HEK293 (cell line): Measurements from ENCODE around the gene FGB.

Experiments used
- CTCF ChIA-PET: fragments of 350-600 bp; formaldehyde crosslinking; extraction: SDS; loops from one replicate; lab custom pipeline; 2021; ENCODE audit warnings: antibody characterized with exemption; lab: Yijun Ruan, JAX
- POLR2A ChIA-PET: fragments of 300-600 bp; formaldehyde crosslinking; extraction: SDS; loops from one replicate; lab custom pipeline; 2020; ENCODE audit warnings: antibody characterized with exemption, inconsistent platforms; lab: Yijun Ruan, JAX
- H3K27ac ChIP-seq: fragments of 200-500 bp; sonication (Bioruptor generic); 2 replicates; pipeline ENCODE4 v1.5.1; 2014; ENCODE audit warnings: low read depth, low read length, control low read depth, inconsistent platforms; ENCODE audit errors: extremely low read depth
- H3K36me3 ChIP-seq, 2 experiments: fragments of 200-500 bp in 1 of 2; sonication (Bioruptor generic) in 1 of 2; 1 replicate in 1 of 2; 2 replicates in 1 of 2; pipeline ENCODE4 v1.5.1; 2014 to 2017; ENCODE audit warnings: inconsistent platforms in 2 of 2, low read length in 2 of 2; ENCODE audit not compliant: control insufficient read depth in 2 of 2, insufficient read depth in 1 of 2
- H3K4me1 ChIP-seq: fragments of 200-500 bp; sonication (Bioruptor generic); 2 replicates; pipeline ENCODE4 v1.5.1; 2014; ENCODE audit warnings: mild to moderate bottlenecking, low read length, inconsistent platforms; ENCODE audit not compliant: control insufficient read depth, insufficient read depth
- H3K4me3 ChIP-seq: 2 replicates; pipeline ENCODE4 v1.5.1; 2011; ENCODE audit warnings: low read depth, mild to moderate bottlenecking, control low read depth, low read length, moderate library complexity
- H3K9me3 ChIP-seq: fragments of 200-500 bp; sonication (Bioruptor generic); 2 replicates; pipeline ENCODE4 v1.5.1; 2014; ENCODE audit warnings: low read depth, low read length, inconsistent platforms; ENCODE audit not compliant: control insufficient read depth, insufficient read depth
- GFI1B ChIP-seq: fragments of 450-650 bp; formaldehyde crosslinking; IDR thresholded peaks from 2 replicates; pipeline ENCODE4 v1.5.1; 2016; ENCODE audit warnings: missing biosample characterization, missing genetic modification characterization
- GLIS2 ChIP-seq: fragments of 450-650 bp; formaldehyde crosslinking; IDR thresholded peaks from 2 replicates; pipeline ENCODE4 v1.5.1; 2016; ENCODE audit warnings: missing biosample characterization, missing genetic modification characterization
- HOXC10 ChIP-seq: sonication (generic); formaldehyde crosslinking; IDR thresholded peaks from 2 replicates; pipeline ENCODE4 v1.8.1; 2023; ENCODE audit warnings: mild to moderate bottlenecking, missing genetic modification reagents
- HOXD13 ChIP-seq: sonication (generic); formaldehyde crosslinking; IDR thresholded peaks from 2 replicates; pipeline ENCODE4 v1.8.0; 2022; ENCODE audit warnings: missing genetic modification reagents, borderline replicate concordance
- PRDM1 ChIP-seq: fragments of 450-650 bp; formaldehyde crosslinking; IDR thresholded peaks from 2 replicates; pipeline ENCODE4; 2016; ENCODE audit warnings: missing biosample characterization, missing genetic modification characterization
- SALL2 ChIP-seq: fragments of 450-650 bp; formaldehyde crosslinking; IDR thresholded peaks from 2 replicates; pipeline ENCODE4 v1.5.0; 2017; ENCODE audit warnings: missing biosample characterization, mild to moderate bottlenecking, missing genetic modification characterization, borderline replicate concordance
- SP2 ChIP-seq: fragments of 450-650 bp; formaldehyde crosslinking; IDR thresholded peaks from 2 replicates; pipeline ENCODE4 v1.5.1; 2016; ENCODE audit warnings: missing biosample characterization, missing genetic modification characterization
- TCF7L2 ChIP-seq: IDR thresholded peaks from 2 replicates; pipeline ENCODE4 v1.6.1; 2011; ENCODE audit warnings: low read depth, mild to moderate bottlenecking, inconsistent platforms, low read length, moderate library complexity, borderline replicate concordance
- TRIM28 ChIP-seq: IDR thresholded peaks from 2 replicates; pipeline ENCODE4 v1.6.1; 2011; ENCODE audit warnings: low read length, control low read depth, borderline replicate concordance
- ZFP3 ChIP-seq: fragments of 450-650 bp; formaldehyde crosslinking; IDR thresholded peaks from 2 replicates; pipeline ENCODE4 v1.5.1; 2016; ENCODE audit warnings: low read depth, missing biosample characterization, missing genetic modification characterization
- ZNF202 ChIP-seq: fragments of 450-650 bp; formaldehyde crosslinking; IDR thresholded peaks from 2 replicates; pipeline ENCODE4 v1.5.1; 2016; ENCODE audit warnings: missing biosample characterization, missing genetic modification characterization, borderline replicate concordance
- ZNF248 ChIP-seq: fragments of 450-650 bp; formaldehyde crosslinking; IDR thresholded peaks from 2 replicates; pipeline ENCODE4 v1.5.1; 2017; ENCODE audit warnings: missing biosample characterization, missing genetic modification characterization
- ZNF341 ChIP-seq: fragments of 450-650 bp; formaldehyde crosslinking; IDR thresholded peaks from 2 replicates; pipeline ENCODE4; 2016; ENCODE audit warnings: low read depth, missing biosample characterization, missing genetic modification characterization
- ZNF350 ChIP-seq: fragments of 450-650 bp; formaldehyde crosslinking; IDR thresholded peaks from 2 replicates; pipeline ENCODE4 v1.5.0; 2017; ENCODE audit warnings: missing biosample characterization, mild to moderate bottlenecking, missing genetic modification characterization
- ZNF416 ChIP-seq: fragments of 450-650 bp; formaldehyde crosslinking; IDR thresholded peaks from 2 replicates; pipeline ENCODE4 v1.5.1; 2016; ENCODE audit warnings: missing biosample characterization, missing genetic modification characterization
- ZNF501 ChIP-seq: fragments of 450-650 bp; formaldehyde crosslinking; IDR thresholded peaks from 2 replicates; pipeline ENCODE4 v1.5.1; 2016; ENCODE audit warnings: missing biosample characterization, missing genetic modification characterization
- ZNF555 ChIP-seq: fragments of 450-650 bp; formaldehyde crosslinking; conservative IDR thresholded peaks from 2 replicates; pipeline ENCODE4 v1.5.1; 2017; ENCODE audit warnings: missing biosample characterization, mild to moderate bottlenecking, missing genetic modification characterization, inconsistent platforms
- ZNF830 ChIP-seq: fragments of 450-650 bp; IDR thresholded peaks from 2 replicates; pipeline ENCODE4 v1.5.0; 2018; ENCODE audit warnings: missing biosample characterization, missing genetic modification characterization, low read depth, mild to moderate bottlenecking, moderate library complexity
- ZSCAN30 ChIP-seq: fragments of 450-650 bp; IDR thresholded peaks from 2 replicates; pipeline ENCODE4 v1.5.1; 2018; ENCODE audit warnings: missing biosample characterization, mild to moderate bottlenecking, missing genetic modification characterization, moderate library complexity
- TF ChIP-seq, protein P1 (sequence below): fragments of 450-650 bp; formaldehyde crosslinking; IDR thresholded peaks from 2 replicates; pipeline ENCODE4 v1.5.1; 2016; ENCODE audit warnings: missing biosample characterization, missing genetic modification characterization
- TF ChIP-seq, protein P2 (sequence below): fragments of 450-650 bp; formaldehyde crosslinking; IDR thresholded peaks from 2 replicates; pipeline ENCODE4 v1.5.1; 2016; ENCODE audit warnings: missing biosample characterization, missing genetic modification characterization
- TF ChIP-seq, protein P3 (sequence below): fragments of 450-650 bp; IDR thresholded peaks from 2 replicates; pipeline ENCODE4 v1.5.1; 2018; ENCODE audit warnings: missing biosample characterization, missing genetic modification characterization
- TF ChIP-seq, protein P4 (sequence below): fragments of 450-650 bp; formaldehyde crosslinking; IDR thresholded peaks from 2 replicates; pipeline ENCODE4 v1.5.1; 2017; ENCODE audit warnings: missing biosample characterization, missing genetic modification characterization

FGB gene

DNA sequence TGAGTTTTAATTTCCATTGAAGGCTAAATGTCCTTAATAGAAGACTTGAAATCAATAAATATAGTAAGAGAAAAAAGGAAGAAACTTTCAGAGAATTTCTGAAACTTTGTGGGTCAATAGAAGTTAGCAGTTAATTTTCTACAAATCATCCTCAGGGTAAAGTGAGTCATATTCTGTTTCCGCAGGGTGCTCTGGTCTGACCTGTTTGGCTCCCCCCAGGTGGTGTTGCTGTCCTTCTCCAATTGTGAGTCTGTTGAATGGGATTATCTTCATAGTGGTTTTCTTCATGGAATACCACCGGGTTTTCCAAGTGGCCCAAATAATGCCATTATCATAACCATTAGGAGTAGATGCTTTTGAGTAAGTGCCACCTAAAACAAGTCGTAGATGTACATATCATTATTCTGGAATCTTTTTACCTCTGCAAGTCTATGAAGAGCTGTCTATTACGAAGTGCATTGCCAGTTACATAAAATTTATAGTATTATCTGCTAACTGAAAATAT lies 41.9 kb downstream of the FGB start:
- H3K4me1 ChIP-seq = no peaks in the 10 kb centered on the region
- no peak overlapping the region for H3K27ac ChIP-seq
- no peak for TF ChIP-seq SP2 (tag by site-specific recombination)
- TF ChIP-seq ZNF202 (tag by site-specific recombination) = no peak
- TF ChIP-seq ZNF350 (tag by site-specific recombination) = no peak
- no peak for TF ChIP-seq TCF7L2
- no peak for TF ChIP-seq SALL2 (tag by site-specific recombination)
- TF ChIP-seq ZFP3 (tag by site-specific recombination) = no peak
- no peak for TF ChIP-seq ZSCAN30
- TF ChIP-seq ZNF501 (tag by site-specific recombination) = no peak
- TF ChIP-seq, protein P1, sequence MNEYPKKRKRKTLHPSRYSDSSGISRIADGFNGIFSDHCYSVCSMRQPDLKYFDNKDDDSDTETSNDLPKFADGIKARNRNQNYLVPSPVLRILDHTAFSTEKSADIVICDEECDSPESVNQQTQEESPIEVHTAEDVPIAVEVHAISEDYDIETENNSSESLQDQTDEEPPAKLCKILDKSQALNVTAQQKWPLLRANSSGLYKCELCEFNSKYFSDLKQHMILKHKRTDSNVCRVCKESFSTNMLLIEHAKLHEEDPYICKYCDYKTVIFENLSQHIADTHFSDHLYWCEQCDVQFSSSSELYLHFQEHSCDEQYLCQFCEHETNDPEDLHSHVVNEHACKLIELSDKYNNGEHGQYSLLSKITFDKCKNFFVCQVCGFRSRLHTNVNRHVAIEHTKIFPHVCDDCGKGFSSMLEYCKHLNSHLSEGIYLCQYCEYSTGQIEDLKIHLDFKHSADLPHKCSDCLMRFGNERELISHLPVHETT = no peak
- TF ChIP-seq GFI1B (tag by site-specific recombination) = no peak
- TF ChIP-seq GLIS2 (tag by site-specific recombination) = no peak
- no peak for TF ChIP-seq HOXD13
- no peak for TF ChIP-seq TRIM28
- TF ChIP-seq, protein P2, sequence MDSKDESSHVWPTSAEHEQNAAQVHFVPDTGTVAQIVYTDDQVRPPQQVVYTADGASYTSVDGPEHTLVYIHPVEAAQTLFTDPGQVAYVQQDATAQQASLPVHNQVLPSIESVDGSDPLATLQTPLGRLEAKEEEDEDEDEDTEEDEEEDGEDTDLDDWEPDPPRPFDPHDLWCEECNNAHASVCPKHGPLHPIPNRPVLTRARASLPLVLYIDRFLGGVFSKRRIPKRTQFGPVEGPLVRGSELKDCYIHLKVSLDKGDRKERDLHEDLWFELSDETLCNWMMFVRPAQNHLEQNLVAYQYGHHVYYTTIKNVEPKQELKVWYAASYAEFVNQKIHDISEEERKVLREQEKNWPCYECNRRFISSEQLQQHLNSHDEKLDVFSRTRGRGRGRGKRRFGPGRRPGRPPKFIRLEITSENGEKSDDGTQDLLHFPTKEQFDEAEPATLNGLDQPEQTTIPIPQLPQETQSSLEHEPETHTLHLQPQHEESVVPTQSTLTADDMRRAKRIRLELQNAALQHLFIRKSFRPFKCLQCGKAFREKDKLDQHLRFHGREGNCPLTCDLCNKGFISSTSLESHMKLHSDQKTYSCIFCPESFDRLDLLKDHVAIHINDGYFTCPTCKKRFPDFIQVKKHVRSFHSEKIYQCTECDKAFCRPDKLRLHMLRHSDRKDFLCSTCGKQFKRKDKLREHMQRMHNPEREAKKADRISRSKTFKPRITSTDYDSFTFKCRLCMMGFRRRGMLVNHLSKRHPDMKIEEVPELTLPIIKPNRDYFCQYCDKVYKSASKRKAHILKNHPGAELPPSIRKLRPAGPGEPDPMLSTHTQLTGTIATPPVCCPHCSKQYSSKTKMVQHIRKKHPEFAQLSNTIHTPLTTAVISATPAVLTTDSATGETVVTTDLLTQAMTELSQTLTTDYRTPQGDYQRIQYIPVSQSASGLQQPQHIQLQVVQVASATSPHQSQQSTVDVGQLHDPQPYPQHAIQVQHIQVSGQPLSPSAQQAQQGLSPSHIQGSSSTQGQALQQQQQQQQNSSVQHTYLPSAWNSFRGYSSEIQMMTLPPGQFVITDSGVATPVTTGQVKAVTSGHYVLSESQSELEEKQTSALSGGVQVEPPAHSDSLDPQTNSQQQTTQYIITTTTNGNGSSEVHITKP (tag by site-specific recombination) = no peak
- H3K36me3 ChIP-seq = no peaks in the 10 kb centered on the region
- H3K4me3 ChIP-seq = no peak overlapping the region
- no peaks in the 10 kb centered on the region for H3K9me3 ChIP-seq
- CTCF ChIA-PET = interaction anchor here (1.2 kb wide), 1 partner anchor 52 kb away, joined by 4 read pairs; no protein-coding TSS in a partner anchor
- POLR2A ChIA-PET = no interaction called here

DNA sequence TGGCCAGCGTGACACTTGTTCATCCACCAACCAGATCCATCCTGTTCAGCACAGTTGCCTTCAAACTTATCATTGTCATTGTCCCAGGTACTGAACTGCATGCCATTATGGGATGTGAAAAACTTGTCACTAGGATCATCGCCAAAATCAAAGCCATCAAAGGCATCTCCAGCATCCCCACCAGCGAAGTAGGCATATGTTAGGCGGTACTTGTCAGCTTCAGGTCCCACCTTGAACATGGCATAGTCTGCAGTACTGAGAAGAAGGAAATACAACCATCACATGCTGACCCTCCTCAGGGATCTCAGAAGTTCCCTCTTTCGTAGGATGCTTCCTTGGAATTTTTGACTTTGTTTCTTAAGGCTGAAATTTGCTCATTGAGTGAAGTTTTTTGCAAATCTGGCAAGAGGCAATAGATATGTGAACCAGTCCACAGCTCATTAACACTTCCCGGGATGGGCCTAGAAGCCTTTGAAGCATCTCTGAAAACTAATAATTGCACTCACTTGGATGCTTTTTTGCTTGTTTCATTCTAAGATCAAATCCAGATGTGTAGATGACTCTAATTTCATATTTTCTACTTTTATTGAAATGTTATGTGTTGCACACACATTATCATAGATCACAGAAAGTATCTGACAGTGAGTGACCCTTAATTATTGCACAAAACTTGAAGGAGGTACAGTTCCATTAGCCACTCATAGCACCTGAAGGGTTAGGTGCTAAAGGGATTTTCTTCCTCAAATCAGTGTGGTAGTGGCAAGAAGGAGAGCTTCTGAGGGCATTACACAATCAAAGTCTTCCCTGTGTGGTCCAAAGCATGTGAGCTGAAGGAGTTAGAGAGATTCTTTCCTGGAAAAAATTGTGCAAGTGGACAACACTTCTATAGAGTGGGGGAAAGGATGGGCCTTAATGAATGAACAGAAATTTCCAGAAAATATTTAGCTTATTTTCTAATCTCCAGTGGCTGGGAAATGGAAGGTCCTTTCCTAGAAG lies 44.2 kb downstream of the FGB start:
- ChIA-PET POLR2A (no interaction called here), CTCF (interaction anchor here (1.1 to 20.9 kb wide), 2 partner anchors 12 to 51 kb away, joined by 3 to 429 read pairs; partner anchors contain the start of genes FGB and PLRG1)
- no peak overlapping the region for H3K27ac ChIP-seq
- no peaks in the 10 kb centered on the region for H3K36me3 ChIP-seq
- no peaks in the 10 kb centered on the region for H3K9me3 ChIP-seq
- no peaks in the 10 kb centered on the region for H3K4me1 ChIP-seq
- no peak overlapping the region for H3K4me3 ChIP-seq
- no peak for TF ChIP-seq ZNF350 (tag by site-specific recombination)
- TF ChIP-seq ZNF248 (tag by site-specific recombination) = no peak
- TF ChIP-seq, protein P3, sequence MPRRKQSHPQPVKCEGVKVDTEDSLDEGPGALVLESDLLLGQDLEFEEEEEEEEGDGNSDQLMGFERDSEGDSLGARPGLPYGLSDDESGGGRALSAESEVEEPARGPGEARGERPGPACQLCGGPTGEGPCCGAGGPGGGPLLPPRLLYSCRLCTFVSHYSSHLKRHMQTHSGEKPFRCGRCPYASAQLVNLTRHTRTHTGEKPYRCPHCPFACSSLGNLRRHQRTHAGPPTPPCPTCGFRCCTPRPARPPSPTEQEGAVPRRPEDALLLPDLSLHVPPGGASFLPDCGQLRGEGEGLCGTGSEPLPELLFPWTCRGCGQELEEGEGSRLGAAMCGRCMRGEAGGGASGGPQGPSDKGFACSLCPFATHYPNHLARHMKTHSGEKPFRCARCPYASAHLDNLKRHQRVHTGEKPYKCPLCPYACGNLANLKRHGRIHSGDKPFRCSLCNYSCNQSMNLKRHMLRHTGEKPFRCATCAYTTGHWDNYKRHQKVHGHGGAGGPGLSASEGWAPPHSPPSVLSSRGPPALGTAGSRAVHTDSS (tag by site-specific recombination) = no peak
- TF ChIP-seq, protein P1 = no peak
- TF ChIP-seq HOXC10 (CRISPR knock-in tag) = no peak
- no peak for TF ChIP-seq ZNF341 (tag by site-specific recombination)
- no peak for TF ChIP-seq ZNF830
- TF ChIP-seq ZSCAN30 = no peak
- no peak for TF ChIP-seq ZNF416 (tag by site-specific recombination)
- TF ChIP-seq PRDM1 (tag by site-specific recombination) = no peak
- TF ChIP-seq, protein P4, sequence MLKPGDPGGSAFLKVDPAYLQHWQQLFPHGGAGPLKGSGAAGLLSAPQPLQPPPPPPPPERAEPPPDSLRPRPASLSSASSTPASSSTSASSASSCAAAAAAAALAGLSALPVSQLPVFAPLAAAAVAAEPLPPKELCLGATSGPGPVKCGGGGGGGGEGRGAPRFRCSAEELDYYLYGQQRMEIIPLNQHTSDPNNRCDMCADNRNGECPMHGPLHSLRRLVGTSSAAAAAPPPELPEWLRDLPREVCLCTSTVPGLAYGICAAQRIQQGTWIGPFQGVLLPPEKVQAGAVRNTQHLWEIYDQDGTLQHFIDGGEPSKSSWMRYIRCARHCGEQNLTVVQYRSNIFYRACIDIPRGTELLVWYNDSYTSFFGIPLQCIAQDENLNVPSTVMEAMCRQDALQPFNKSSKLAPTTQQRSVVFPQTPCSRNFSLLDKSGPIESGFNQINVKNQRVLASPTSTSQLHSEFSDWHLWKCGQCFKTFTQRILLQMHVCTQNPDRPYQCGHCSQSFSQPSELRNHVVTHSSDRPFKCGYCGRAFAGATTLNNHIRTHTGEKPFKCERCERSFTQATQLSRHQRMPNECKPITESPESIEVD (tag by site-specific recombination) = no peak
- no peak for TF ChIP-seq ZNF555 (tag by site-specific recombination)
